ENCODE data around the gene VTI1B. TPM values are rescaled to one million over a fixed set of nuclear protein-coding genes. Genes with fewer than 3 reads are reported as not detected.
"Not testable (repeated sequence)": the region's sequence is repeated elsewhere in the genome, so short reads cannot be mapped to it uniquely, and the experiment has no call there.

Gene VTI1B
- total RNA-seq, 4 donors from 2014 or later: 66.1 to 123 (median 103) TPM

DNA sequence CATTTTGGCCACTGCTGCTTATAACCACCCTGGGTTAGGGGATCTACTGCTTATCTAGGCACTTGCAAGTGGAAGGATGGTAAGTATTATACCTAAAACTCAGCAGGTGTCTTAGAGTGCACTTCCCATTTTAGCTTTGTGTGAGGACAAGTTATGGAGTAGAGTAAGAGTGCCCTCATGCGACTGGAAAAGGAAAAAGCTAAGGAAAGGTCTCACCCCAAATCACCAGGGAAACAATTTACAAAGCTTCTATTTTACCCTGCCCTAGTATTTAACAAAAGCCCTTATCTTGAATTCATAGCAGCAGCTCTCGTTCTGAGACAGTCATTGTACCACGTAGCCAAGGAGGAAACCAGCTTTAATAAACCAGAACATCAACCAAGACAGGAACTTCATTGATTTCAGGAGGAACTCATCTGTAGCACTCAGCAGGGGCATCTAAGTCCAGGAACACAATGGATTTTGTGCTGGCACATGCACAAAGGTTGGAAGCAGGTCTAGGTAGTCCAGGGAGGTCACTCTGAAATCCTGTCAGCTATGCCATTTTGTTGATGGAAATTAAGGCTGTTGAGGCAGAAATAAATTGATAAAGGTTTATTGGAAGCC, 30.2 kb upstream of the VTI1B start:
- H3K36me3 ChIP-seq: no peaks in the 10 kb centered on the region
- peaks cover 0 to 8% (median 0%) of the 10 kb centered on the region in 4 donors for H3K4me1 ChIP-seq
- DNase-seq (ENCODE audit: low spot score in 2 of 2): peak in 1 of 2 donors; percentile 44
- peak overlapping the region in 2 of 4 donors; percentile 6 to 58 for H3K27ac ChIP-seq
- TF ChIP-seq POLR2A (IDR thresholded peaks at IDR 0.05) (no peak), CTCF (IDR thresholded peaks at IDR 0.05) (peak; percentile 57 to 78 (median 65))
- 0 to 1% methylated on average over 3 of the region's 3 CpGs for WGBS, 2 donors
- no peak overlapping the region for H3K4me3 ChIP-seq
- H3K27me3 ChIP-seq: no peaks in the 10 kb centered on the region
- H3K9me3 ChIP-seq: no peaks in the 10 kb centered on the region

DNA sequence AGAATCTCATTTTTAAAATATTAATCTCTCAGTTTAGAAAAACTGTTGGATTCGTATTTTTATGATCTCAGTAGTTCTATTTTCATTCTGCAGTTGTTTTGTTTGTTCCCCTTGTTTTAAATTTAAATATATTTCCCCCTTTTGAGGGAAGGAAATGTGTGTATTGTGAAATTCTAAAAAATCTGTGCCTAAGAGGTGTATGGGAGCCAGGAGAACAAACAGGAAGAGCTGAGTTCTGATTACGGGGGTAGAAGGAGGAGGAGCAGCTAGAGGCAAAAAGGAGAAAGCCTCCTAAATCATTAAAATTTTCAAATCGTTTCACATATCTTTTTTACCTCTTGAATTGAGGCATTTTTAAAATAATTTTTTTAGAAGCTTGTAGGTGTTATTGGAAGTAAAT, 29.6 kb upstream of the VTI1B start:
- no peak for TF ChIP-seq POLR2A (IDR thresholded peaks at IDR 0.05)
- no peak for TF ChIP-seq CTCF (IDR thresholded peaks at IDR 0.05)
- TF ChIP-seq EP300 (IDR thresholded peaks at IDR 0.05): no peak
- H3K9me3 ChIP-seq: no peaks in the 10 kb centered on the region
- H3K36me3 ChIP-seq: no peaks in the 10 kb centered on the region
- peaks cover 0 to 8% (median 0%) of the 10 kb centered on the region in 4 donors for H3K4me1 ChIP-seq
- WGBS, 2 donors: 48 to 55% methylated on average over 3 of the region's 3 CpGs
- H3K4me3 ChIP-seq: no peak overlapping the region
- no peak overlapping the region for H3K27ac ChIP-seq
- no peaks in the 10 kb centered on the region for H3K27me3 ChIP-seq
- DNase-seq (ENCODE audit: low spot score in 2 of 2): no peak

DNA sequence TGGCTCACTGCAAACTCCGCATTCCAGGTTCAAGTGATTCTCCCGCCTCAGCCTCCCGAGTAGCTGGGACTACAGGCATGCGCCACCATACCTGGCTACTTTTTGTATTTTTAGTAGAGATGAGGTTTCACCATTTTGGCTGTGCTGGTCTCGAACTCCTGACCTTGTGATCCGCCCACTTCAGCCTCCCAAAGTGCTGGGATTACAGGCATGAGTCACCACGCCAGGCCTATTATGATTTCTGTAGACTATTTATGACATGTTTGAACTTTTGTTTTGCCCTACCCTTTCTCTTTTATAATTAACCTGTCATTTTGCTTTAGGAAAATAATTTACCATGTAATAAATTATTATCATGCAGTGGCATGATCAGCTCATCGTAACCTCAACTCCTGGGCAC, 27.1 kb upstream of the VTI1B start, which contains the start of gene RDH12:
RDH12 (plus strand) TSS at position 395 of the 400 bp plus-strand sequence. CDS start 20,757 bp downstream, outside the sequence.
- not testable (repeated sequence) for H3K27ac ChIP-seq; H3K4me3 ChIP-seq; H3K4me1 ChIP-seq; DNase-seq (ENCODE audit: low spot score in 2 of 2); H3K36me3 ChIP-seq; H3K9me3 ChIP-seq; H3K27me3 ChIP-seq
- WGBS, 2 donors: 83 to 88% methylated on average over 8 of the region's 8 CpGs

DNA sequence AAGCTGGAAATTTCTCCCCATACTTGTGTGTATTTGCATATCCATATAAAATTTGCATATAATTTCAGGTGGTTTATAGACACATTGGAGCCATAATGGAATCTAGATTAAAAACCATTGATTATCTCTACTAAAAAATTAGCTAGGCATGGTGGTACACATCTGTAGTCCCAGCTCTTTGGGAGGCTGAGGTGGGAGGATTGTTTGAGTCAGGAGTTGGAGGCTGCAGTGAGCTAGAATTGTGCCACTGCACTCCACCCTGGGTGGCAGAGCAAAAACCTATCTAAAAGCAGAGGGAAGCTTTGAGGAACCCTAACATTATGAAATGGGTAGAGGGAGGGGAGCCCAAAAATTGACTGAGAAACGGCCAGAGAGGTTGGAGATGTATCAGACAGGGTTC, 23.7 kb upstream of the VTI1B start:
- no peak for DNase-seq (ENCODE audit: low spot score in 2 of 2)
- Histone ChIP-seq H3K27ac (no peak overlapping the region), H3K27me3 (no peaks in the 10 kb centered on the region), H3K4me3 (no peak overlapping the region), H3K36me3 (no peaks in the 10 kb centered on the region), H3K4me1 (peaks cover 0 to 17% (median 2%) of the 10 kb centered on the region in 4 donors), H3K9me3 (no peaks in the 10 kb centered on the region)
- TF ChIP-seq EP300 (IDR thresholded peaks at IDR 0.05): no peak
- TF ChIP-seq CTCF (IDR thresholded peaks at IDR 0.05): no peak
- TF ChIP-seq POLR2A (IDR thresholded peaks at IDR 0.05): no peak
- WGBS, 2 donors: 58 to 82% methylated on average over 1 of the region's 1 CpG

DNA sequence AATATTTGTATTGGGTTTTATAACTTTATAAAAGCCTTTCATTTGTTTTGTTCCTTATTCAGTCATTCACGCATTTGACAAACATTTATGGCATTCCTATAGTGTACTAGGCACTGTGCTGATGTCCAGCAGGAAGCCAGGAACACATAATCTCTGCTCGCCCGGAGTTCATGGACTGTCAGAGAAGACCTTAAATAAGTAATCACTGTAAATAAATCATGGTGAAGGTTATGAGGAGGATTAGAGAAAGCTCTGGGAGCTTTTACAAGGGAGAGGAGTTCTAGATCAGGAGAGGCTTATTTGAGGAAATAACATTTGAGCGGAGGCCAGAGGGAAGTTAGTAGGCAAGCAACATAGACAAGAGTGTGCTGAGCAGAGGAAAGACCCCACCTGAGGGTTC, 22.6 kb upstream of the VTI1B start:
- peaks cover 0 to 23% (median 5%) of the 10 kb centered on the region in 4 donors for H3K4me1 ChIP-seq
- TF ChIP-seq EP300 (IDR thresholded peaks at IDR 0.05) (no peak), POLR2A (IDR thresholded peaks at IDR 0.05) (no peak), CTCF (IDR thresholded peaks at IDR 0.05) (no peak)
- no peaks in the 10 kb centered on the region for H3K9me3 ChIP-seq
- WGBS, 2 donors: 70 to 83% methylated on average over 4 of the region's 4 CpGs
- H3K27ac ChIP-seq: no peak overlapping the region
- H3K27me3 ChIP-seq: no peaks in the 10 kb centered on the region
- DNase-seq (ENCODE audit: low spot score in 2 of 2): no peak
- peaks cover 0 to 5% (median 0%) of the 10 kb centered on the region in 3 donors for H3K36me3 ChIP-seq
- H3K4me3 ChIP-seq: no peak overlapping the region

All from tibial nerve (tissue), 4 donors.